ENCODE data around the gene ATF7.

GRCh38 chr12:53543539-53543938, 82.6 kb downstream of the ATF7 start:
- TF ChIP-seq CTCF (conservative IDR thresholded peaks at IDR 0.05 in 1 of 2, IDR thresholded peaks at IDR 0.05 in 1 of 2; ENCODE audit: low read depth in 1 of 2, low read length in 2 of 2), result peak; percentile 96 to 98
- no peak for TF ChIP-seq EZH2 (IDR thresholded peaks at IDR 0.05; ENCODE audit: low read length, missing control alignments)
